ENCODE results near the gene SLBP.

DNA sequence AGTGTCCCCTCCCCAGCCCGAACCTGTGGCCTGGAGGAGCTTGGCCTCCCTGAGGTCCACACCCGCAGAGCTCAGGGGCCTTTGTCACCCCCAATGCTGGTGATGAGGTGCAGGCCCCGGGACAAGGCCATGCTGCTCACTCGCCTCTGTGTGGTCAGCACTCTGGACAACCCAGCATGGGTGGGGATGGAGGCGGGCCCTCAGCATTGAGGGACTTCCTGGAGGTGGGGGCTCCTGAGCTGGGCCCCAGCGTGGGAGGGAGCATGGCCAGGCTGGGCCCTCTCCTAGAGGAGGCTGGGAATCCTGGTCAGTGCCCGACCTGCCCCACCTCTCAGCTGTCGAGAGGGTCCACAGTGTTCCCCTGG, 39.8 kb upstream of the SLBP start:
- TF ChIP-seq GATA3 (IDR thresholded peaks at IDR 0.05; ENCODE audit: low read depth, low read length) (no peak), GATA2 (IDR thresholded peaks at IDR 0.05; ENCODE audit: low read depth, low read length) (no peak)

Data from SH-SY5Y (cell line).